GM19099 (cell line): ENCODE data around the gene CD99L2.

Experiments used
- POLR2A ChIP-seq: IDR thresholded peaks from 3 replicates; pipeline ENCODE4 v1.6.1; 2011; ENCODE audit warnings: low read depth; ENCODE audit not compliant: insufficient read length; ENCODE audit errors: extremely low read depth

Gene CD99L2

DNA sequence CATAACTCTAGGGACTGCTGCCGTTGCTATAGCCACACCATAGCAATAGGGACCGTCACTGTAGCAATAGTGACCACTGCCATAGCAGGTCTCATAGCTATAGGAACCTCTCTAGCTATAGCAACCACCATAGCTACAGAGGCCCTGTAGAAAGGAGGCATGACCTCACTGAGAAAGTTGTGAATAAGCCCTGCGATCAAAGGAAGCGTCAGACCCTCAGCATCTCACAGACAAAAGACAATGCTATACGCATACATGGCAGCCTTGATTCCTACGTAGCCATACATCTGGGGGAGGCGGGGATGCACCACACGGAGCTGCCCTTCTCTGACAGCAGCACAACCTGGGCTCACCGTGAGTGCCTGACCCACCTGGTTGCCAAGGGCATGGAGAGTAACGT, 116.8 kb downstream of the CD99L2 start:
- TF ChIP-seq POLR2A = no peak

DNA sequence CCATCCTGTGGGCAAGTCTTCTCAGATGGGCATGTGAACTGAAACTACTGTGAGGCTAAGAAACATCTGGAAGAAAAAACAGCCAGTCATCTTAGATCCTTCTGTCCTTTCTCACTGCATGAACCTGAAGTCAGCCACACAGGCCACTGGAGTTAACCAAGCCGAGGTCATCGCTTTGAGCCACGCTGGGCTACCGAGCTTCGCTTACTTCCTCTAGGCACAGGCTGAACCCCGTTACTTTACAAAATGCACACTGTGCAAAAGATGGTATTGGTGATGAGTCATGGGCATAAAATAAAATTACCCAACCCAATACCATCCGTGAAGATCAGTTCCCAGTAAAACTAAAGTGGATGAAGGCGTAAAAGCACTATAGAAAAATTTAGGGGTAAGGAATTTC, 119.1 kb downstream of the CD99L2 start:
- no peak for TF ChIP-seq POLR2A

DNA sequence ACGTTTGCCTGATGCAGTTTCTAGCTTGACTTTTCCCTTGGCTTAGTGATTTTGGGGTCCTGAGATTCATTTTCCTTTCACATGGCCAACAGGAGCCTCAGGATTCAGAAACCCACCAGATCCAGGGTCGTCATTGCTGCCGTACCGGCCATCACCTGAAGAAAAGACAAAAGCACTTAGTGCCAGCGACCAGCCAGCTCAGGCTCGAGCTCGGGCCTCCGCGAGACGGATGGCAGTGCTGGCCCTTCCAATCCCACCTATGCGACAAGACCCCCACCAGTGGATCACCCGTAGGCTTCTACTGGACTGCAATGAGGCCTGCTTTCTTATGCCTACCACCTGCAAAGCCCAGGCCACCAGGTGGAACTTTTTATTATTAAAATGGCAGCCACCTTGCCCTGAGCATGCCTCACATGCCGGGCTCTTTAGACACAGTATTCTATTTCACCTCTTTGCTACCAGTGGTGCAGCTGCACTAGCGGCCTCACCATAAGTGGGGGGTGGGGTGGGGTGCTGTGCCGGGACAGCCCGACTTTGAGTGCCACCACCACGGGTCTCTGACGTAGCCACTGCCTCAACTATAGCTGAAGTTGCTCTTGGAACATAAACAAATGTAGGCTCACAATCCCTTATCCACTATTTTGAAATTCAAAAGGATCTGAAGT, 121.0 kb downstream of the CD99L2 start:
- TF ChIP-seq POLR2A = no peak

DNA sequence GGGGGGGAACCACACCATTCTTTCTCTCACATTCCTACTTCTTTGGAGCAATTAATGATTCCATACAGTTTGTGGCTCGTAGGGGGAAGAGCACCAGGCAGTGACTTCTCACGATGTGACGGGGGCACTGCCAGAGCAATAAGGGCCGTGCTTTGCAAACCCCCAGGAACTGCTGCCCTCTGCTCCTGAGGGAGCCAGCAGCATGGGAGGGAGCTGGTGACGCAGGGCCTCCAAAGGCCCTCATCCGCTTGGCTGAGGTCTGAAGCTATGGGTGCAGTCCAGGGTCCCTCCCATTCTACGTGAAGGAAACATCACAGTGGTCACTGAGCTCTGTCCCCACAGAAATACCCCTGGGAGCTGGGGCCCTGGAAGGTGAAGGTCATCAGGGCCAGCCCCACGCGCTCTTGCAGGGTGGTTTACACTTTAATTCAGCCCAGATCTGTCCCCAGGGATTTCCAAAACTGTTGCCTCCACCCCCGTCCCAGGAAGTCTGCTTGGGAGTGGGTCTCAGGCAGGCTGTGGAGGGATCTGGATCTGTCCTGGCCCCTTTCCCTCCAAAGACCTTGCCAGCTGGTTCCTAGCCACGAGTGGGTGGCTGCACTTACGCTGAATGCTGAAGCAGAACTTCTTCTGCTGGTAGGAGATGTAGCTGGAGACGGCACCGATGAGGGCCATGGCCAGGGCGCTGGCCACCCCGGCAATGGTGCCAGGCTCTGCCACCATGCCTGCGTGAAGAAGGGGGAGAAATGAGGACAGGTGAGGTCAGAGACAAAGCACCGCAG, 122.7 kb downstream of the CD99L2 start:
- TF ChIP-seq POLR2A = no peak

DNA sequence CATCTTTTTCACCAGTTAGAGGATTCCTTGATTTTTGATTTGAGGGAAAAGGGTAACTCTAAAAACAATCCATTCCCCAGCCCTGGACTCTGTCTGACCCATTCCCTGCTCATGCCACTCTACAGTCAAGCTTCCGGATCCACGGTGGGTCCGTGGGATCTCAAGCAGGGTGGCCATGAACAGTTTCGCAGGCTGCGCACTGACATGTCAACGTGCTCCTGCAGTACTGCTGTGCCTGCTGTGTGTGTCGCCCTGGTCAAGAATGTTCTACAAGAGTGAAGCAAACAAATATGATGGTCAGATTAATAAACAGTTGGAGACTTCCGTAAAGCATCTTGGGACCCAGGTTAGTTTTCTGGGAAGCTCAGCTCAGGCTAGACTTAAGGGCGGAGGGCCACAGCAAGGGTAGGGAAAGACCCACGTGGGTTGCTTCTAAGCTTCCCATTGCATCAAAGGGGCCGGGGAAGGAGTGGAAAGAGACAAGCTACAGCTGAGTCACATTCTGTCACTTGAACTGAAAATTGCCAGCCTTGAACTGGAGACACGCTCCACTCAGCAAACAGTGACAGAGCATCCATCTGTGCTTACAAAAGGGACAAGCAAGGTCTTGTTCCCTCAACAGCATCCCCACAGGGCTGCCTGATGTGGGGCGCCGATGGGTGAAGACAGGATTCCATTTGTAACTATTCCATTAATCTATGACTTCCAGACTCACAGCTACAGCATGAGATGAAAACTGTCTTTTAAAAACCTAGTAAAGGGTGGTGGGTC, 123.5 kb downstream of the CD99L2 start:
- no peak for TF ChIP-seq POLR2A

DNA sequence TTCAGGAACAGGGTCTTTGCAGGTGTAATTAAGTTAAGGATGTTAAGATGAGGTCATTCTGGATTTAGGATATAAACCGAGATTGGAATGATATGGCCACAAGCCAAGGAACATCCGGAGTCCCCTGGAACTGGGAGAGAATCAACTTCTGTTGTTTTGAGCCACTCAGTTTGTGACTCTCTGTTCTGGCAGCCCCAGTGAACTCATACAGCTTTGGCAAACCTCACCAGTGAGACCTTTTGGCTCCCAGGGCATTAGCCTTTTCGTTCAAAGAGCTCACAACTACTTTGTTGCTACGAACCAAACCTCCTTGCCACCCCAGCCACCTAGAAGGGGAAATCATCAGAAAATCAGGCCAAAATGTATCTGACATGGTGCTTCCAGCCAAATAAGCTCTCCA, 124.8 kb downstream of the CD99L2 start:
- no peak for TF ChIP-seq POLR2A

DNA sequence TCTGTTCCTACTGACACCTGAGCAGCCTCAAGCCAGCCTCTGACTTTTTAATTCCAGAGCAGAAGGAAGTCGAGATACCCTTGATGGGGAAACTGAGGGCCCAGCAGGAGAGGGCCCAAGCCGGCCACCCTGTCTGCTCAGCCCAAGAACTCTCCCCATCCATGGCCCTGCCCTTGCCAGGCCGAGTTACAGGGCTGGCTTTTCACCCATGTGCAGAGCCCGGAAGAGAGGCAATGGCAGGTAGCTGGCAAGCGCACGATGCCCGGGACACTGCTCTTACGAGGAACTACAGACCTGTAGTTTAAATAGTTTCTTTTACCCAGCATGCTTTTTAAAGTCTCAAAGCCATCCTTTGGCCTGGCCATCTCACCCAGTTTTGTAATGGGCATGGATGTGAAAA, 125.4 kb downstream of the CD99L2 start:
- no peak for TF ChIP-seq POLR2A

DNA sequence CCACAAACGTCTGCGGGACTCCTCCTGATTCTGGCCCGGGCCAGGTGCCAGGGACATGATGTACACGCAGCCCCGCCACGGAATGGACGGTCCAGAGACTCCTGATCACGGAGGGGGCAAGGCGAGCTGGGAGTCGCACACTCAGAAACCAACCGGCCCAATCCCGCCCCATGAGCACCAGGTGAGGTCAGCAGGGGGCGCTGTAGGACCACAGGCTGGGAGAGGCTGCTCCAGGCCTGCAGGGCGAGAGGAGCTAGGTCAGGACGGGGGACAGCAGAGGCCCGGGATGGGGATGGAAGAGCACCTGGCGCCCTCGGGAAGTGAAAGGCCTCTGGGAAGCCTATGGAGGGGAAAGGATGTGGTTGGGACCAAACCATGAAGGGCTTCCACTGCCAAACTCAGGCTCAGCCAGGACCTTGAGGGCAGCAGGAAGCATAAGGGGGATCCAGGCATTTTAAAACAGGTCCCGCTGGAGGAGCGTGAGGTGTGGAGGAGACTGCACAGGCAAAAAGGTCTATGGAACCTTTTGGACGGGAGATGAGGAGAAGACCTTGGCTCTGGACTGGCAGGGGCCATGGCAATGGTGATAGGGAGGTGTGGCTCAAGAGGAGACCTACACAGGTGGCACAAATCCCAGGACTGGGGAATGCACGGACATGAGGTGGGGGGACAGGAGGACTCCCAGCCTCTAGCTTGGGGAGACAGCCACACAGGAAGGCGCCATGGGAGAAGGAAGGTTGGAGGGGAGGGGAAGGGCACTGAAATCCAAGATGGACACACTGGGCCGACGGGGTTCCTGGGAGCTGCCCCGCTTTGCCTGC, 126.1 kb downstream of the CD99L2 start:
- no peak for TF ChIP-seq POLR2A

DNA sequence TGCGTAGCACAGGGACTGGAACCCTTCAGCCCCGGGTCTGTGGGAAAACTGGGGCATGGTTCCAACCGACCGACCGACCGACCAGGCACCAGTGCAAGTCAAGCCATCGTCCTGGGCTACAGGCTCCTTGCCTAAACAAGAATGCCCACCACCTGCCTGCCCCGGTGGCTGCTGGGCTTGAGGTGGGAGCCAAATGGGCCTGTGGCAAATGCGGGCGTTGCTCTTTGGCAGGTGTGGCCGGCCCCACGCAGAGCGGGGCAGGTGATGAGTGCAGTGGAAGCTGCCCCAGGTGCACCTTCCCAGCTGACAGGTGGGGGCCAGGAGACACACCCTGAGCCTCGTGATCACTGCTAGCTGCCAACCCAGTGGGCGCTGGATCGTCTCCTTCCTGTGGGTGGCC, 127.4 kb downstream of the CD99L2 start:
- TF ChIP-seq POLR2A = no peak

DNA sequence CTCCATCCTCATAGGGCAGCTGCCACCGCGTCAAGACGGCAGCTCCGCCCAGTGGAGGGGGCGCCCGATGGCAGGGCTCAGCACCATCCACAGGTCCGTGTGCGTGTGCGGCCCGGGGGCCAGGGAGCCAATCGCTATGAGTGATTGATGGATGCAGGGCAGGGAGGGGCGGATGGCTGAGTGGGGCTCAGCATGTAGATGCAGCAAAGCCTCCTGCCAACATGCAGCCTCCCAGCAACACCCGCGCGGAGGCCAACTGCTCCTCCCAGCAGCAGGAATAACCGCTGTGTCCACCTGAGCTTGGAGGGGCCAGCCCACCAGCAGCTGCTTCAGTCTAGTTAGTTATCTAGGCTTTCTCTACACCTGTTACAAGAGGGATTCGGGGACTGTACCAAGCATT, 127.8 kb downstream of the CD99L2 start:
- TF ChIP-seq POLR2A = no peak

DNA sequence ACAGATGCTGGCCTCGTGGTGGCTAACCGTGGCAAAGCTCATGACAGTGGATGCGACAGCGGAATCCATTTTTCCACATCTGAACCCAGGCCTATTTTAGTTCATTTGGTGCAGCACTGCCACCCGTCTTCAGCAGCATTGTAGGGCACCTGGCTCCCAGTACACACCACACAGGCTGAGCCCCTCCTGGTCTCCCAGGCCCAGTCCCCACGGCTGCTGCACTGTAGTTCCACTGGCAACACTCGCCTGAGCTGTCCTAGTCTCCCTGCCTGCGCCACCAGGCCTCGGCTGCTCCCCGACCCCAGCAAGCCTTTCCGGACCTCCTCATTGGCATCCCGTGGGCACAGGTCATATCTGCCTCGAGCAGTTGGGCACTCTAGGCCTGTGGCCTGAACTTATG, 129.1 kb downstream of the CD99L2 start:
- TF ChIP-seq POLR2A = no peak

DNA sequence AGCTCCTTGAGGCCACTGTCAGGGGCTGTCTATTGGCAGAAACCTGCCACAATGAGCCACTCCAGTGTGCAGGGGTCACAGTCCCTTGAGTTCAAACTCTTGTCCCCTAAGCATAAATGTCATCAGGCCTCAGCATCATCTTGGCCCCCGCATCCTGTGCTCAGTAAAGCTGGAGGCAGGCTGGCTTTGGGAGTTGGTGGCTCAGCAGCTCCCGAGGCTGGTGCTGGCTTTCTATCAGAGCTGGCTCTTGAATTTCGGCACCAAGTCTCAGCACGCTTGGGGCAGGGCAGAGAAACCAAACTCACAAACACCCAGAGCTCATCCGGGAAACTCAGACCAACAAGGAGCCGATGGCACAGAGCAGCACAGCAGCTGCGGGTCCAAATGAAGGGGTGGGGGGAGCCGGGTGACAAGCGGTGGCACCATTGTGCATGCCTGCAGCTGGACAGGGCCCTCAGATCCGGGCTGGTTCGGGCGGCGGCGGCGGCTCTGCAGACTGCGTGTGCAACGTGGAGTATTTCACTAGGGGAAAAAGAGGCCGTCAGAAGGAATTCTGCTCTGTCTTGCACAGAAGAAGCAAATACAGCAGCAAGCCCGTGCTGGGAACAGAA, 129.8 kb downstream of the CD99L2 start:
- no peak for TF ChIP-seq POLR2A

DNA sequence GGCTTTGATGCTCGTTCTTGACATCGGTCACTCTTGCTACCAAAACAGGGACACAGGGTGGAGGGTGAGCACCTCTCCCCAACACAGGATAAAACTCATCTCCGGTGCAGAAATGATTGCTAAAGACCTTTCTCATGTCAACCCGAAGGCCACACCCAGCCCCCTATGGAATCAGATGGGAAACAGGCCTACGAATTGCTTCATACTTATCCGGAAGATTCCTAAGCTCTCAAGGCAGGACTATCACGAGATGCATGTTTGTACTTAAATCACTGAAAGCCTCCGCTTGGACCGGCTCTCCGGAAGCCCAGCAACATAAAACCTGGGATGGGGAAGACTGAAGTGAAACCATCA, 130.4 kb downstream of the CD99L2 start:
- TF ChIP-seq POLR2A = no peak

DNA sequence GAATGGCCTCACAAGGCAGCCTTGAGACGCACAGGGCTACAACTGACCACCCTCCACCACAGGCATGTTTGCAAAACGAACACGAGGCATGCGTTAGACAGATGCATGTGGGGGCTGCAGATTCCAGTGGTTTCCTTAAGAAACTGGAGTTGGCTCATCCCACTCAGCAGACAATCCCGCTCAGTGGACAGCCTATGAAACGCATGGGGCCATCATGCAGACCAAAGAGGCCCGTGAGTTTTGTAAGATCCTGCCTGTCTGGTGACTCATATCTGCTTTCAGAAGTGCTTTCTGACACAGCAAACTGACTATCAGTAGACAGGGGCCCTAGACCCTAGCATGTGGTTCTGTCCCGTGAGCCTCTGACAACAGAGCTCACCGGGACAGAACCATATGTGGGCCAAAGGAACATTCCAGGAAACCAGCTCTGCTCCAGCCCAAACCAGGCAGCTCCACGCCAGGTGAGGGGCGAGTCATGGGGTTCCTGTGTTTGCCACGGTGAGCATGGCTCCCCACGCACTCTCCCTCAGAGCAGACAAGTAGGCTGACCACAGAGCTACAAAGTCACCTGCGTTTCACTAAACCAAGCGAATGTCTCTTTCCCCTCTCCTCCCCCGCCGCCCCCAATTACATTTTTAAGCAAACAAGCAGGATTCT, 130.9 kb downstream of the CD99L2 start:
- no peak for TF ChIP-seq POLR2A

DNA sequence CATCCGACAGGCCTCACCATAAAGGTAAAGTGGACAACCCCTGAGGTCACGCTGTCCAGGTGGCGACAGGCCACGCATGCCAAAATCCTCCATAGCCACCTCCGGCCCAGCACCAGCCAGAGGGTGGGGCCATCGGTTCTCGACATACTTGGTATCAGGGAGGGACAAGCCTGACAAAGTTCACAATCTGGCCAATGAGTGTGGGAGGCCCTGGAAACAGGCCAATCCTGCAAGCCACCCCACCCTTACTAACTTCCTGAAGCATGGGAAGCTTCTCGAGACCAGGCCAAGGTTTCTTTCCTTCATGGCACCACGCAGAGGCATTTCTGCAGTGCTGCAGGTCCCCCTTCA, 131.4 kb downstream of the CD99L2 start:
- TF ChIP-seq POLR2A = no peak
